Fibroblast of lung (primary cell): ENCODE data around the gene AKT1S1. TPM values are rescaled to one million over a fixed set of nuclear protein-coding genes. Genes with fewer than 3 reads are reported as not detected.

Experiments
- DNase-seq, 2 donors: peaks; one replicate each; pipeline versions ENCODE4 v3.0.0 to v3.0.0-alpha.2; 2010; ENCODE audit warnings: low read depth in 2 of 2
- H2AFZ ChIP-seq: 2 replicates; pipeline ENCODE4 v1.5.1; 2012; ENCODE audit warnings: low read length, control low read depth, inconsistent platforms
- H3K27ac ChIP-seq: 2 replicates; pipeline ENCODE4 v1.5.1; 2011; ENCODE audit warnings: low read length, control low read depth; ENCODE audit not compliant: insufficient read depth
- H3K27me3 ChIP-seq: 2 replicates; pipeline ENCODE4 v1.5.1; 2011; ENCODE audit warnings: mild to moderate bottlenecking, low read length; ENCODE audit not compliant: control insufficient read depth, insufficient read depth
- H3K36me3 ChIP-seq: 2 replicates; pipeline ENCODE4 v1.5.1; 2011; ENCODE audit warnings: low read length; ENCODE audit not compliant: control insufficient read depth, insufficient read depth
- H3K4me1 ChIP-seq: 2 replicates; pipeline ENCODE4 v1.5.1; 2011; ENCODE audit warnings: low read length; ENCODE audit not compliant: control insufficient read depth, insufficient read depth; ENCODE audit errors: extremely low read depth
- H3K4me2 ChIP-seq: 2 replicates; pipeline ENCODE4 v1.5.1; 2011; ENCODE audit warnings: low read length, control low read depth; ENCODE audit not compliant: insufficient read depth; ENCODE audit errors: extremely low read depth
- H3K4me3 ChIP-seq, 4 experiments: fragments of 200-600 bp in 1 of 4; sonication (generic) in 1 of 4; replicated peaks in 1 of 4; 2 replicates each; pipeline ENCODE4 v1.5.1; 2011 to 2016; ENCODE audit warnings: low read length in 4 of 4, low read depth in 3 of 4, mild to moderate bottlenecking in 3 of 4, control low read depth in 2 of 4, inconsistent platforms in 1 of 4, mixed read lengths in 1 of 4; ENCODE audit not compliant: insufficient read depth in 1 of 4; ENCODE audit errors: control extremely low read depth in 1 of 4
- H3K79me2 ChIP-seq: 2 replicates; pipeline ENCODE4 v1.5.1; 2012; ENCODE audit warnings: mild to moderate bottlenecking, low read length, inconsistent platforms; ENCODE audit not compliant: control insufficient read depth, insufficient read depth
- H3K9ac ChIP-seq: 2 replicates; pipeline ENCODE4 v1.5.1; 2011; ENCODE audit warnings: mild to moderate bottlenecking, low read length, control low read depth; ENCODE audit not compliant: insufficient read depth
- H3K9me3 ChIP-seq: 2 replicates; pipeline ENCODE4 v1.5.1; 2012; ENCODE audit warnings: low read depth, low read length; ENCODE audit not compliant: control insufficient read depth, insufficient read depth
- H4K20me1 ChIP-seq: 2 replicates; pipeline ENCODE4 v1.5.1; 2011; ENCODE audit warnings: low read length; ENCODE audit not compliant: control insufficient read depth, insufficient read depth; ENCODE audit errors: extremely low read depth
- CTCF ChIP-seq, 2 donors: IDR thresholded peaks in 1 of 2; conservative IDR thresholded peaks in 1 of 2; 1 replicate in 1 of 2; 2 replicates in 1 of 2; pipeline ENCODE4 v1.5.1; 2011 to 2012; ENCODE audit warnings: low read length in 2 of 2, control low read depth in 1 of 2, inconsistent platforms in 1 of 2, low read depth in 1 of 2, mild to moderate bottlenecking in 1 of 2
- EZH2 ChIP-seq: IDR thresholded peaks from 2 replicates; pipeline ENCODE4 v1.5.1; 2012; ENCODE audit warnings: low read length, control low read depth, mild to moderate bottlenecking; ENCODE audit errors: missing control alignments
- polyA plus RNA-seq, 2 donors: library from polyadenylated mRNA; depleted of rRNA in 1 of 2; stranded (reverse) in 1 of 2; unstranded in 1 of 2; fragments of >200 nt; gene quantifications; 2 replicates each; pipeline ENCODE4 v1.2.1, GENCODE V29; 2011 to 2012; ENCODE audit warnings: missing spikeins in 1 of 2
- total RNA-seq: library from RNA; depleted of rRNA; stranded (reverse); fragments of >200 nt; gene quantifications from 2 replicates; pipeline ENCODE4 v1.2.1, GENCODE V29; 2014

Gene AKT1S1
- total and polyA plus RNA-seq, 2 donors (not counting 1 experiment from before 2014, with no cell fraction given) = 12.2 to 37.4 TPM

- H3K4me2 ChIP-seq = no peak overlapping the region
- peaks cover under 1% of the 10 kb centered on the region for H4K20me1 ChIP-seq
Observed at GRCh38 chr19:49857061-49857837, 19.9 kb downstream of the AKT1S1 start.

GRCh38 chr19:49856574-49857021 lies 20.6 kb downstream of the AKT1S1 start:
- H3K27me3 ChIP-seq = no peaks in the 10 kb centered on the region
- H3K36me3 ChIP-seq = peaks cover 43% of the 10 kb centered on the region
- TF ChIP-seq CTCF (conservative IDR thresholded peaks at IDR 0.05 in 1 of 2, IDR thresholded peaks at IDR 0.05 in 1 of 2; ENCODE audit: low read depth in 1 of 2, low read length in 2 of 2) = no peak
- peaks cover 25% of the 10 kb centered on the region for H3K79me2 ChIP-seq
- no peaks in the 10 kb centered on the region for H3K9me3 ChIP-seq
- H3K4me2 ChIP-seq = no peak overlapping the region
- no peak overlapping the region for H3K9ac ChIP-seq
- no peak overlapping the region for H2AFZ ChIP-seq
- H4K20me1 ChIP-seq = peaks cover 2% of the 10 kb centered on the region
- H3K4me3 ChIP-seq = no peak overlapping the region
- DNase-seq = no peak
- H3K4me1 ChIP-seq = peaks cover 12% of the 10 kb centered on the region
- no peak overlapping the region for H3K27ac ChIP-seq

More at GRCh38 chr19:49857061-49857837, 19.9 kb downstream of the AKT1S1 start:
- H3K27ac ChIP-seq = no peak overlapping the region
- H3K4me3 ChIP-seq = no peak overlapping the region
- DNase-seq = no peak
- H2AFZ ChIP-seq = no peak overlapping the region
- H3K4me1 ChIP-seq = peaks cover 10% of the 10 kb centered on the region
- no peaks in the 10 kb centered on the region for H3K9me3 ChIP-seq
- TF ChIP-seq CTCF (conservative IDR thresholded peaks at IDR 0.05 in 1 of 2, IDR thresholded peaks at IDR 0.05 in 1 of 2; ENCODE audit: low read depth in 1 of 2, low read length in 2 of 2) = no peak
- no peak for TF ChIP-seq EZH2
- H3K79me2 ChIP-seq = peaks cover 20% of the 10 kb centered on the region
- H3K36me3 ChIP-seq = peaks cover 43% of the 10 kb centered on the region
- no peak overlapping the region for H3K9ac ChIP-seq
- H3K27me3 ChIP-seq = no peaks in the 10 kb centered on the region

- H3K9ac ChIP-seq = no peak overlapping the region
- H3K4me1 ChIP-seq = peaks cover 12% of the 10 kb centered on the region
- TF ChIP-seq EZH2 (no peak), CTCF (conservative IDR thresholded peaks at IDR 0.05 in 1 of 2, IDR thresholded peaks at IDR 0.05 in 1 of 2; ENCODE audit: low read depth in 1 of 2, low read length in 2 of 2) (no peak)
- H2AFZ ChIP-seq = no peak overlapping the region
- peaks cover 40% of the 10 kb centered on the region for H3K36me3 ChIP-seq
- no peak overlapping the region for H3K4me3 ChIP-seq
- no peak overlapping the region for H3K4me2 ChIP-seq
- no peak overlapping the region for H3K27ac ChIP-seq
- peaks cover 25% of the 10 kb centered on the region for H3K79me2 ChIP-seq
- no peak for DNase-seq
- H3K9me3 ChIP-seq = no peaks in the 10 kb centered on the region
- H4K20me1 ChIP-seq = peaks cover 2% of the 10 kb centered on the region
- no peaks in the 10 kb centered on the region for H3K27me3 ChIP-seq
Observed at GRCh38 chr19:49855676-49856573, 21.2 kb downstream of the AKT1S1 start.
